OCI-LY7 (cell line): Measurements from ENCODE around the gene OR51L1. TPM values are rescaled to one million over a fixed set of nuclear protein-coding genes. Genes with fewer than 3 reads are reported as not detected.

Experiments
- BruUV-seq: library from RNA; stranded (reverse); fragments of 400-500 nt; replicated peaks from 2 replicates; lab custom pipeline; 2021; lab: Mats Ljungman, UMichigan
- CTCF ChIA-PET: fragments of 300-600 bp; sonication (Branson Sonifier 250); formaldehyde crosslinking; loops from one replicate; lab custom pipeline; 2022; ENCODE audit warnings: antibody characterized with exemption; ENCODE audit not compliant: unreplicated experiment; lab: Charles Lee
- POLR2A ChIA-PET: fragments of 300-600 bp; sonication (Branson Sonifier 250); formaldehyde crosslinking; loops from one replicate; lab custom pipeline; 2022; ENCODE audit warnings: antibody characterized with exemption; lab: Charles Lee
- DNase-seq: peaks from one replicate; pipeline ENCODE4 v3.0.0-alpha.2; 2015; ENCODE audit warnings: low spot score
- H2AFZ ChIP-seq: fragments of 200-600 bp; sonication (generic), shearing (Covaris generic); 2 replicates; pipeline ENCODE4 v1.6.1; 2014; ENCODE audit warnings: mild to moderate bottlenecking, antibody characterized with exemption, low read length, moderate library complexity
- H3K27ac ChIP-seq: fragments of 200-600 bp; sonication (generic); 2 replicates; pipeline ENCODE4 v1.5.1; 2014; ENCODE audit warnings: mixed run types, low read depth, mild to moderate bottlenecking, moderate library complexity, low read length, inconsistent platforms; ENCODE audit not compliant: poor library complexity, severe bottlenecking
- H3K36me3 ChIP-seq: fragments of 200-600 bp; sonication (generic); 2 replicates; pipeline ENCODE4 v1.6.1; 2014; ENCODE audit warnings: mild to moderate bottlenecking, antibody characterized with exemption, low read length, moderate library complexity, mixed read lengths; ENCODE audit not compliant: insufficient read depth
- H3K4me1 ChIP-seq: fragments of 200-600 bp; sonication (generic); 2 replicates; pipeline ENCODE4 v1.5.1; 2014; ENCODE audit warnings: mild to moderate bottlenecking, low read length; ENCODE audit not compliant: insufficient read depth, poor library complexity, severe bottlenecking
- H3K4me2 ChIP-seq: fragments of 200-600 bp; sonication (generic); 2 replicates; pipeline ENCODE4 v1.6.1; 2014; ENCODE audit warnings: mild to moderate bottlenecking, low read length
- H3K4me3 ChIP-seq: fragments of 200-600 bp; sonication (generic); 2 replicates; pipeline ENCODE4 v1.5.1; 2014; ENCODE audit warnings: mild to moderate bottlenecking, low read depth, low read length; ENCODE audit not compliant: poor library complexity, severe bottlenecking
- H3K79me2 ChIP-seq: fragments of 200-600 bp; sonication (generic); 2 replicates; pipeline ENCODE4 v1.6.1; 2016; ENCODE audit warnings: low read depth, mild to moderate bottlenecking, low read length, moderate library complexity, mixed read lengths; ENCODE audit not compliant: insufficient read depth
- H3K9me2 ChIP-seq: fragments of 200-600 bp; sonication (generic); 2 replicates; pipeline ENCODE4 v1.6.1; 2016; ENCODE audit warnings: mild to moderate bottlenecking, low read length, mixed read lengths; ENCODE audit not compliant: insufficient read depth
- H3K9me3 ChIP-seq: fragments of 200-600 bp; sonication (generic); 2 replicates; pipeline ENCODE4 v1.6.1; 2014; ENCODE audit warnings: mild to moderate bottlenecking, mixed run types, low read length, mixed read lengths
- H4K20me1 ChIP-seq: fragments of 200-600 bp; sonication (generic); 2 replicates; pipeline ENCODE4 v1.6.1; 2014; ENCODE audit warnings: mild to moderate bottlenecking, antibody characterized with exemption, low read length, moderate library complexity, mixed read lengths; ENCODE audit not compliant: insufficient read depth
- CTCF ChIP-seq: fragments of 200-600 bp; sonication (generic); conservative IDR thresholded peaks from 2 replicates; pipeline ENCODE4 v1.5.1; 2014; ENCODE audit warnings: mild to moderate bottlenecking, antibody characterized with exemption, low read length, moderate library complexity, mixed read lengths
- EZH2phosphoT487 ChIP-seq: fragments of 200-600 bp; sonication (generic); IDR thresholded peaks from 2 replicates; pipeline ENCODE4 v1.6.1; 2018; ENCODE audit warnings: low read depth, borderline replicate concordance, mild to moderate bottlenecking, mixed run types, antibody characterized with exemption, low read length, moderate library complexity, mixed read lengths
- intact Hi-C: fragments of 100-400 bp; cut with micrococcal nuclease; formaldehyde crosslinking; loops from one replicate; pipeline ENCODE4 v1.10.0; 2022; ENCODE audit not compliant: unreplicated experiment
- total RNA-seq, 2 experiments: library from RNA; depleted of rRNA in 1 of 2; stranded (reverse); fragments of >200 nt in 1 of 2; shearing (Covaris generic) in 1 of 2; gene quantifications; 2 replicates each; pipeline ENCODE4 v1.2.3, GENCODE V29; 2014 to 2022

The OR51L1 gene
- total RNA-seq, 2 experiments from 2014 or later: not detected

- H3K36me3 ChIP-seq: no peaks in the 10 kb centered on the region
- intact Hi-C loops: no loop called here
- BruUV-seq: no TSS peak
- H3K27ac ChIP-seq: no peak overlapping the region
- no peaks in the 10 kb centered on the region for H3K9me2 ChIP-seq
- CTCF ChIA-PET: no interaction called here
- no peaks in the 10 kb centered on the region for H3K4me1 ChIP-seq
- TF ChIP-seq CTCF (no peak), EZH2phosphoT487 (no peak)
- H3K9me3 ChIP-seq: no peaks in the 10 kb centered on the region
- no peaks in the 10 kb centered on the region for H4K20me1 ChIP-seq
- no peak overlapping the region for H2AFZ ChIP-seq
- H3K79me2 ChIP-seq: no peaks in the 10 kb centered on the region
- POLR2A ChIA-PET: no interaction called here
- H3K4me3 ChIP-seq: no peak overlapping the region
- no peak overlapping the region for H3K4me2 ChIP-seq
- no peak for DNase-seq
These were observed 47.4 kb downstream of the OR51L1 start for GRCh38 chr11:5042091-5042490.

GRCh38 chr11:5043380-5043779 lies 48.7 kb downstream of the OR51L1 start:
- Histone ChIP-seq H3K79me2 (no peaks in the 10 kb centered on the region), H2AFZ (no peak overlapping the region), H3K4me1 (no peaks in the 10 kb centered on the region), H3K9me2 (no peaks in the 10 kb centered on the region), H4K20me1 (no peaks in the 10 kb centered on the region), H3K9me3 (no peaks in the 10 kb centered on the region), H3K27ac (no peak overlapping the region), H3K4me3 (no peak overlapping the region), H3K36me3 (no peaks in the 10 kb centered on the region), H3K4me2 (no peak overlapping the region)
- no TSS peak for BruUV-seq
- ChIA-PET POLR2A (no interaction called here), CTCF (no interaction called here)
- intact Hi-C loops: no loop called here
- no peak for DNase-seq
- TF ChIP-seq CTCF (no peak), EZH2phosphoT487 (no peak)

- intact Hi-C loops: no loop called here
These were observed 51.6 kb downstream of the OR51L1 start, which contains the start of gene OR52J3 for GRCh38 chr11:5046226-5046625. Gene OR52J3, plus strand, starts transcription at chr11:5046526. Its CDS starts 0 bp downstream, at chr11:5046526.

More at GRCh38 chr11:5046226-5046625, 51.6 kb downstream of the OR51L1 start, which contains the start of gene OR52J3:
- H2AFZ ChIP-seq: no peak within 1 kb of the TSS
- no peak for DNase-seq
- H3K36me3 ChIP-seq: no peaks in the 10 kb centered on the region
- CTCF ChIA-PET: no interaction called here
- H3K27ac ChIP-seq: no peak within 1 kb of the TSS
- H3K4me2 ChIP-seq: no peak within 1 kb of the TSS
- POLR2A ChIA-PET: no interaction called here
- no peaks in the 10 kb centered on the region for H3K79me2 ChIP-seq
- no peaks in the 10 kb centered on the region for H4K20me1 ChIP-seq
- no peak within 1 kb of the TSS for H3K4me3 ChIP-seq
- H3K9me2 ChIP-seq: no peaks in the 10 kb centered on the region
- TF ChIP-seq EZH2phosphoT487: no peak
- no peak for TF ChIP-seq CTCF
- no peaks in the 10 kb centered on the region for H3K9me3 ChIP-seq
- H3K4me1 ChIP-seq: no peaks in the 10 kb centered on the region
- no TSS peak for BruUV-seq
